ENCODE measurements around the gene CACUL1.
"Not testable (repeated sequence)": the region's sequence is repeated elsewhere in the genome, so short reads cannot be mapped to it uniquely, and the experiment has no call there.

CACUL1 gene

GRCh38 chr10:118682533-118682932 is 72.2 kb downstream of the CACUL1 start:
- DNase-seq: no peak

- DNase-seq: peak; percentile 49
Measured at GRCh38 chr10:118680197-118680596, 74.6 kb downstream of the CACUL1 start.

- DNase-seq: no peak
Measured at GRCh38 chr10:118674226-118674919, 80.4 kb downstream of the CACUL1 start.

- DNase-seq: no peak
Measured at GRCh38 chr10:118672766-118673715, 81.7 kb downstream of the CACUL1 start.

DNA sequence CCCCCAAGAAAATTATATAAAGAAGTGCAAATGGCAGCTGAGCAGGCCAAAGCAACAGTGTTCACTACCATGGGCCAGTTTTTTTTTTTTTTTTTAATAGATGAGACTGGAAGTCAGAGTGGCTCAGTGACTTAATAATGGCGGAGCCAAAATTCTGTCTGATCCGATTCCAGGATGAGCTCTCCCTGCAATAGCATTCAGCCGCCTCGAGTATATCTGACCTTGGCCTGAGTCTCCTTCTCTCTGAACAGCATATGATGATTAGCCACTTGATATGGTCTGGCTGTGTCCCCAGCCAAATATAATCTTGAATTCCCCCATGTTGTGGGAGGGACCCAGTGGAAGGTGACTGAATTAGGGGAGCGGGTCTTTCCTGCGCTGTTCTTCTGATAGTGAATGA is 82.6 kb downstream of the CACUL1 start:
- no peak for DNase-seq

GRCh38 chr10:118671221-118671620 is 83.5 kb downstream of the CACUL1 start:
- DNase-seq: peak; percentile 52

DNA sequence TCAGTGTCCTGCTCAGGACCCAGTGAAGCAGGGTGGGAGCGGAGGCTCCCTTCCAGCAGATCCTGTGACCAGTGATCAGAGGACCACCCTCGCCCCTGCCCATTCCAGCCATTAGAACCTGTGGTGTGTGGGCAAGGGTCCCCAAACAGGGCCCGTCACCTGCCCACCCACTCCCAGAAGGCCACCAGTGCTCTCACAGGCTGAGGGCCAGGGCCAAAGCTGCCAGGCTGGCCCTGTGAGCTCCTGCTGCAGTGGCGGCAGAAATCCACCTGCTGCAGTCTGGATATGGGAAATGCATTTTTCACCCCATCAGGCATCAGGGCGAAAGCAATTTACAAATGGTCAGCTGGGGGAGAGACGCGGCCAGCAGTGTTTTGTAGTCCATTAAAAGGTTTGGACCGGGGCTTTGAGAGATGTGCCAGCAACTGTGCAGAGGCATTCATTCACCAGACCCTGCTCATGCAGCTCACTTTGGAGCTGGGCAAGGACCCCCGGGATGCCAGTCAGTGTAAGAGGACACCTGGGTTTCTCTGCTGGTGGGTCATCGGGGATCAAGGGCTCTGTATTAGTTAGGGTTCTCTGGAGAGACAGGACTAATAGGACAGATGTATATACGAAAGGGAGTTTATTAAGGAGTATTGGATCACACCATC is 84.2 kb downstream of the CACUL1 start:
- DNase-seq: no peak

- no peak for DNase-seq
Measured at GRCh38 chr10:118669835-118670234, 84.9 kb downstream of the CACUL1 start.

GRCh38 chr10:118669020-118669791 is 85.6 kb downstream of the CACUL1 start:
- DNase-seq: peak; percentile 49

DNA sequence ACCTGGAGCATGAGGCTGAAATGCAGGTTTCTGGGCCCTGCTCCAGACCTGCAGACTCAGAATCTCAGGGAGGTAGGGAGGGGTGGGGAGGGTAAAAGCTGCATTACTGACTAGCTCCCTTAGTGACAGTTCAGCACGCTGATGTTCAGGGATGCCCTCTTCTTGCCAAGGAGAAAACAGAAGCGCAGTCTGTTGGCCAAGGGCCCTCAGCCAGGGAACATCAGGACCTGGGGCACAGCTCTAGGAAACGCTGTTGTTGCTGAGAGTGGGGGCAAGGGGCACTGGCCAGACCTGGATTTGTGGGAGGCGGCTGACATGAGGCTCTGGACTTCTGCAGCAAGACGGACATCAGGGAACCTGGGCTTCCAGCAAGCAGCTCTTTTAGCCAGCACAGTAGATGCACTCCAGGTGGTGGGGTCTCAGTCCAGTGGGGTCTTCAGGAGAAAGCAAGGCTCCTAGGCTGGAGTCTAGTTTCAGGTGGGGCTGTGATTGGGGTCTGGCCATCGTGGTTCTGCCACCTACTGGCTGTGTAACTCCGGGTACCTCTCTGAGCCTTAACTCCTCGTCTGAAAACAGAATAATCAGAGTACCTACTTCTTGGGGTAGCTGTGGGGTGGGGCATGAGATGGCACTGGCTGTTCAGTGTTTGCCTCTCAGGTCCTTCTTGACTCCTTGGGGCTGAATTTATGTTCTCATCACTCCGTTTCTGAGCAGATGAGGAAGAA is 86.4 kb downstream of the CACUL1 start:
- no peak for DNase-seq

- no peak for DNase-seq
Measured at GRCh38 chr10:118667732-118668131, 87.0 kb downstream of the CACUL1 start.

DNA sequence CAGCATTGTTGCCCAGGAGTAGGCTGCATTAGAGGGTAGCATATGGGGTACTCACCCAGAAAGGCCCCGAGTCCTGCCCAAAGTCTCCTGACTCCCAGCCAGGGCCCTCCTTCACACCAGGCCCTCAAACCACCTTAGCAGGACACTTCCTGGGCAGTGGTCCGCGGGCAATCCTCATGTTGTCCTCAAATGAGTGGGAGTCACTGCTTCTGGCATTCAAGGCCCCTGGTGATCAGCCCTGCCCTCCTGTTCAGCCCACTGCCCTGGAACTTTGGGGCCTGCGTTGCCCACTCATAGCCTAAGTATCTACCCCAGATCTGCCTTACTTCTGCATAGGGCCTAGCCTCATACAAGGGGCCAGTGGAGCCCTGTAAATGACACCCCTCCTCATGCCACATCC is 88.4 kb downstream of the CACUL1 start:
- no peak for DNase-seq

DNA sequence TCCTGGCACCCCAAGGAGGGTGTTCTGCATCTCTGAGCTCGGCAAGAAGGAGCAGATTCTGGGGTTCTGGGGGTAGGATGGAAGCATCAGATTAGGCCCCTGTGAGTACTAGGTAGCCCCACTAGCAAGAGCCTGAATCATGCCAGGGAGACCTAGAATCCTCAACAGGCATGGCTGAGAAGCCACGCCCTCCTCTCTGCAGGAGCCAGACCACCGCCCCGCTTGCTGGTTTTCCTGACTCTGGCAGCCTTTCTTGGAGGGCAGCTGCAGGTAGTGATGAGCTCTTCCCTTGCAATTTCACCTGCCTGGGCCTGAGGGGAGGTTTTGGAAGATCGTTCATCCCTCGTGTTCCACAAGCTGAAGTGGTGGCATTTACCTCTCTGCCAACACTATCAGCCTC is 90.4 kb downstream of the CACUL1 start:
- DNase-seq: no peak

GRCh38 chr10:118663176-118663575 is 91.6 kb downstream of the CACUL1 start:
- no peak for DNase-seq

DNA sequence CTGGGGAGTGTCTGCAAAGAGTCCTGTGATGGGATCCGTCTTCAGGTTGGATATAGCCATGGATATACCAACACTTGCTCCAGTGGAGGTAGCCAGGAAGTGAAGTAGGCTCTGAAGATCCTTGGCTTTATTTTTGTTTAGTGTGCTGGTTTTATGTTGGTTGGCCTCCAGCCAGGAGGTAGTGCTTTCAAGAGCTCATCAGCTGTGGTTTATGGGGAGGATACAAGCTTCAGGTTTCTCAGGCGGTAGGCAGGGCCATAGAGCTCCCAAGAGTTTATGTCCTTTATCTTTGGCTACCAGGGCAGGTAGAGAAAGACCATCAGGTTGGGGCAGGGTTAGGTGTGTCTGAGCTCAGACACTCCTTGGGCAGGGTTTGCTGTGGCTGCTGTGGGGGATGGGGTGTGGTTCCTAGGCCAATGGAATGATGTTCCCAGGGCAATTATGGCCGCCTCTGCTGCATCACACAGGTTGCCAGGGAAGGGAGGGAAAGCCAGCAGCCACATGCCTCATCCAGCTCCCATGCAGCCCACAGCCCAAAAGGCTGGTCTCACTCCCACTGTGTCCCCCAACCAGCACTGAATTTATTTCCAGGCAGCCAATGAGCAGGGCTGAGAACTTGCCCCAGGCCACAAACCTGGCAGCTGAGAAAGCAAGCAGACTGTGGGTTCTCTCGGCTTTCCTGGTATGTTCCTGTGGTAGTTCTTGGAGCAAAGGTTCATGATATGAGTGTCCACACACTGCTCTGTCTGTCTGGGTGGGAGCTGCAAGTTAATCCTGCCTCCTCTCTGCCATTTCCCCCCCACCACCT is 92.3 kb downstream of the CACUL1 start:
- no peak for DNase-seq

DNA sequence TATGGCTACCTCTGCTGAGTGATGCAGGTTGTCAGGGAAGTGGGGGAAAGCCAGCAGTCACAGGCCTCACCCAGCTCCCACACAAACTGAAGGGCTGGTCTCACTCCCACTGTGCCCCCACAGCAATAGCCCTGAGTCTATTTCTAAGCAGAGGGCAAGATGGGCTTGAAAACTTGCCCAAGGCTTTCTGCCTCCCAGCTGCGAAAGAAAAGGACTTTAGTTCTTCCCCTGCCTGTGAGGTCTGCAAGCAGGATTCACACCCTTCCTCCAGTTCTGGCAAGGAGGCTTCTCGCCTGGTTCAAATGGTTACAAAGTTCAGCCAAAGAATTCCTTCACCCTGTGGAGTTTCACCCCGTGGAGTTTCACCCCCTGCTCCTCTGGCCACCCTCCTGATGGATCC is 96.0 kb downstream of the CACUL1 start:
- no peak for DNase-seq

GRCh38 chr10:118658168-118658567 is 96.6 kb downstream of the CACUL1 start:
- not testable (repeated sequence) for DNase-seq

DNA sequence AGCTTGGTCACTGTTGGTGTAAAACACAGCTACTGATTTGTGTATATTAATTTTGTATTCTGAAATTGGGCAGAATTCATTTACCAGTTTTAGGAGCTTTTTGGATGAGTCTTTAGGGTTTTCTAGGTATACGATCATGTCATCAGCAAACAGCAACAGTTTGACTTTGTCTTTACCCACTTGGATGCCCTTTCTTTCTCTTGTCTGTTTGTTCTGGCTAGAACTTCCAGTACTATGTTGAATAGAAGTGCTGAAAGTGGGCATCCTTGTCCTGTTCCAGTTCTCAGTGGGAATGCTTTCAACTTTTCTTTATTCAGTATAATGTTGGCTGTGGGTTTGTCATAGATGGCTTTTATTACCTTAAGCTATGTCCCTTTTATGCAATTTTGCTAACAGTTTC is 109.5 kb downstream of the CACUL1 start:
- DNase-seq: not testable (repeated sequence)

DNA sequence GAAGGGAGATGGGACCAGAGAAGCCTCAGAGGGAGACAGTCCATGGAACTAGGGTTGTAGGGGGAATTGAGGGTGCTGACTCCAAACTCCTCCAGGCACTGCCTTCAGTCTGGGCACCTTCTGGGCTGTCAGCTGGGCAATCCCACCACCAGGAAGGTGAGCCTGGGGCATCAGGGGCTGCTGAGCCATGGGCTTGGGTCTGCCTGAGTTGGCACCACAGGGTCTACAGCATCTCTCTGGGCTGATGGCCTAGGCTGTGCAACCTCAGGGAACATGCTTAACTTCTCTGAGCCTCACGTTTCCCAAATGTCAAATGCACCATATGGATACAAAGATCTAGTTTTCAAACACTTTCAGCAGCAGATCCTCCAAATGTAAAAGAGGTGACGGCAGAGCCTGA is 112.5 kb downstream of the CACUL1 start:
- no peak for DNase-seq

DNA sequence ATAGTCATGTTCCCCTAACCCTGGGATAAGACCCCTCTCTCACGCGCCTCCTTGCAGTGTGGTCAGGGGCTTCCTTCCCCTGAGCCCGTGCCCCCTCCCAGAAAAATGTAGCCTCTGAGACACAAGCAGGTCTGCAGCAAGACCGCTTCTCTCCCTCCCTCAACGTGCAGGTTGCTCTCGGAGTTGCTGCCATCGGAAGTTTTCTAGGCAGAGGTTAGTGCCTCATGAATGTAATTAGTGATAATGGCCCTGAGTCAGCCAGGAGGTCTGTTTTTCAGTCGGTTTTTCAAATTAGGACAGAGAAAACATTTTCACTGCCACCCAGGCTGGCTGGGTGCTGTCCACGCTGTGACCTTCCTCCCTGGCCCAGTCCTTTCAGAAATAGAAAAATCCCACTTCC is 116.1 kb downstream of the CACUL1 start:
- no peak for DNase-seq

All from hematopoietic multipotent progenitor cell treated with erythropoietin and hydrocortisone succinate and interleukin-3 and kit ligand, for 6 days (in vitro differentiated cells).